ENCODE data around the gene ZBTB7C. TPM values are rescaled to one million over a fixed set of nuclear protein-coding genes. Genes with fewer than 3 reads are reported as not detected.

The ZBTB7C gene
- total RNA-seq, 1 donor from 2014 or later, result 0.61 TPM

GRCh38 chr18:48116017-48116416 lies 293.2 kb downstream of the ZBTB7C start:
- Mint-ChIP-seq H3K9me3 (no peaks in the 10 kb centered on the region), H3K27ac (ENCODE audit: unreplicated experiment) (no peak overlapping the region), H3K27me3 (ENCODE audit: low read depth) (no peaks in the 10 kb centered on the region), H3K4me1 (no peaks in the 10 kb centered on the region), H3K36me3 (ENCODE audit: low read depth) (no peaks in the 10 kb centered on the region), H3K4me3 (no peak overlapping the region)
- no peak for DNase-seq (ENCODE audit: low read depth, low spot score)
- TF ChIP-seq CTCF (conservative IDR thresholded peaks at IDR 0.05), result no peak

- no peak for TF ChIP-seq CTCF (conservative IDR thresholded peaks at IDR 0.05)
- DNase-seq (ENCODE audit: low read depth, low spot score), result no peak
- no peak overlapping the region for H3K4me3 Mint-ChIP-seq
- H3K36me3 Mint-ChIP-seq (ENCODE audit: low read depth), result no peaks in the 10 kb centered on the region
- no peak overlapping the region for H3K27ac Mint-ChIP-seq (ENCODE audit: unreplicated experiment)
- H3K27me3 Mint-ChIP-seq (ENCODE audit: low read depth), result no peaks in the 10 kb centered on the region
- no peaks in the 10 kb centered on the region for H3K4me1 Mint-ChIP-seq
- no peaks in the 10 kb centered on the region for H3K9me3 Mint-ChIP-seq
These were observed 295.5 kb downstream of the ZBTB7C start for GRCh38 chr18:48113691-48114090.

- Mint-ChIP-seq H3K9me3 (no peaks in the 10 kb centered on the region), H3K36me3 (ENCODE audit: low read depth) (no peaks in the 10 kb centered on the region), H3K27ac (ENCODE audit: unreplicated experiment) (no peak overlapping the region), H3K4me3 (no peak overlapping the region), H3K4me1 (no peaks in the 10 kb centered on the region), H3K27me3 (ENCODE audit: low read depth) (no peaks in the 10 kb centered on the region)
- DNase-seq (ENCODE audit: low read depth, low spot score), result no peak
- no peak for TF ChIP-seq CTCF (conservative IDR thresholded peaks at IDR 0.05)
These were observed 297.6 kb downstream of the ZBTB7C start for GRCh38 chr18:48111587-48111986.

- no peak for TF ChIP-seq CTCF (conservative IDR thresholded peaks at IDR 0.05)
- Mint-ChIP-seq H3K4me3 (no peak overlapping the region), H3K4me1 (no peaks in the 10 kb centered on the region), H3K27me3 (ENCODE audit: low read depth) (peaks cover 5% of the 10 kb centered on the region), H3K27ac (ENCODE audit: unreplicated experiment) (no peak overlapping the region), H3K9me3 (no peaks in the 10 kb centered on the region), H3K36me3 (ENCODE audit: low read depth) (no peaks in the 10 kb centered on the region)
- DNase-seq (ENCODE audit: low read depth, low spot score), result no peak
These were observed 298.4 kb downstream of the ZBTB7C start for GRCh38 chr18:48110797-48111196.

- no peak for DNase-seq (ENCODE audit: low read depth, low spot score)
- Mint-ChIP-seq H3K9me3 (no peaks in the 10 kb centered on the region), H3K4me3 (no peak overlapping the region), H3K4me1 (no peaks in the 10 kb centered on the region), H3K36me3 (ENCODE audit: low read depth) (no peaks in the 10 kb centered on the region), H3K27me3 (ENCODE audit: low read depth) (peaks cover 5% of the 10 kb centered on the region), H3K27ac (ENCODE audit: unreplicated experiment) (no peak overlapping the region)
- no peak for TF ChIP-seq CTCF (conservative IDR thresholded peaks at IDR 0.05)
These were observed 299.2 kb downstream of the ZBTB7C start for GRCh38 chr18:48109961-48110493.

GRCh38 chr18:48108136-48108535 lies 301.0 kb downstream of the ZBTB7C start:
- H3K4me1 Mint-ChIP-seq, result no peaks in the 10 kb centered on the region
- H3K27ac Mint-ChIP-seq (ENCODE audit: unreplicated experiment), result no peak overlapping the region
- H3K27me3 Mint-ChIP-seq (ENCODE audit: low read depth), result peaks cover 5% of the 10 kb centered on the region

More at GRCh38 chr18:48108136-48108535, 301.0 kb downstream of the ZBTB7C start:
- no peaks in the 10 kb centered on the region for H3K9me3 Mint-ChIP-seq
- no peaks in the 10 kb centered on the region for H3K36me3 Mint-ChIP-seq (ENCODE audit: low read depth)
- TF ChIP-seq CTCF (conservative IDR thresholded peaks at IDR 0.05), result no peak
- H3K4me3 Mint-ChIP-seq, result no peak overlapping the region
- DNase-seq (ENCODE audit: low read depth, low spot score), result no peak

Data from neural crest cell (in vitro differentiated cells).